HG03565 (cell line): ENCODE measurements around the gene SLC6A4.
"Not testable (repeated sequence)": the region's sequence is repeated elsewhere in the genome, so short reads cannot be mapped to it uniquely, and the experiment has no call there.

ENCODE experiments used
- ATAC-seq: cut with Tn5 transposase; IDR thresholded peaks from one replicate; pipeline ENCODE4 v1.9.1; 2021; ENCODE audit warnings: mild to moderate bottlenecking, moderate library complexity; ENCODE audit not compliant: unreplicated experiment

The SLC6A4 gene

DNA sequence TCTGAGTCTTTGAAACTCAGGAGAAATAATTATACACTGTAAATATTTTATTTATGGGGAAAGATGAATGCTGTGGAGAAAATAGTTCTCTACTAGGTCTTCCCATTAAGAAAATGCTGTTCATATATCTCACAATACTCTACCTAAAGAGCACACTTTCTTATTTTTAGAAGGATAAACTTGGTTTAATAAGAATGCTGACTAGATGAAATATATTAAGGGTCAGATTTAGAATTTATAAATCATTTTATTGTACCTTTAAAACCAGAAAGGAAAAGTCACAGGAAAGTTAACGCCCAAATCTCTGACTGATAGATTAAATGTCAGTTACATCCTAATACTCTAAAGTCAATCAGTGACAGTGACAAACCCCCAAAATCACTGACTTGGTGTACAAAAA lies 48.7 kb downstream of the SLC6A4 start:
- ATAC-seq: no peak

- no peak for ATAC-seq
These were observed 58.6 kb downstream of the SLC6A4 start for GRCh38 chr17:30176855-30177254.

DNA sequence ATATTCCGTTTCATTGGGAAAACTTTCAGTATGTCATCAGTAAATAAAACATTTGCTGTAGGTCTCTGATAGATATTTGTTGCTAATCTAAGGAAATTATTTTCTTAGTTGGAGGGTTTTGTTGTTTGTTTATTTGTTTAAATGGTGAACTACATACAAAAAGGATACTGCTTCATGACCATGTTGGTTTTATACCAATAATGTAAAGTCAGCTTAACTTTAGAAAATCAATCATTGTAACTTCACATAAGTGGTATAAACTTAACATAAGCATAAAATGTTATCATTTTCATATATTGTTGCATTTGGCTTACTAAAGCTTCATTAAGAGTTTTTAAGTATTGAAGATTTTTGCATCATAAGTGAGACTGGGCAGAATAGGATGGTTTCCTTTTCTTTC lies 60.9 kb downstream of the SLC6A4 start:
- no peak for ATAC-seq

DNA sequence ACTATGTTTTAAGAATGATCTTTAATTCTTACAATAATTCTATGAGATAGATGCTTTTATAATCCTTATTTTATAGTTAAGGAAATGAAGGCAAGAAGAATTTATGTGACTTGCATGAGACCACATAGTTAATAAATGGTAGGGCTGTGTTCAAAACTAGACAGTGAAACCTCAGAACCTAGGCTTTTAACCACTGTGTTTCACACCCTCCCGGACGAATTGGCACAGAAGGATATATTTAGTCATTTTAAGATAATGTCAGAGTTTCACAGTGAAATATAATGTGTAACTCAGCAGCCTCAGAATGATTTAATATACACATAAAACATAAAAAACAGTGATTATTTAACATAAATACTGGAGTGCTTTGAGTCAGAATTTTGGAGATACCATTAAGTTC lies 61.8 kb downstream of the SLC6A4 start:
- ATAC-seq: peak; percentile 82

- no peak for ATAC-seq
These were observed 62.9 kb downstream of the SLC6A4 start for GRCh38 chr17:30172560-30172959.

- ATAC-seq: no peak
These were observed 65.0 kb downstream of the SLC6A4 start for GRCh38 chr17:30170415-30170987.

- ATAC-seq: no peak
These were observed 69.5 kb downstream of the SLC6A4 start for GRCh38 chr17:30165960-30166359.

GRCh38 chr17:30165147-30165546 lies 70.3 kb downstream of the SLC6A4 start:
- ATAC-seq: no peak

DNA sequence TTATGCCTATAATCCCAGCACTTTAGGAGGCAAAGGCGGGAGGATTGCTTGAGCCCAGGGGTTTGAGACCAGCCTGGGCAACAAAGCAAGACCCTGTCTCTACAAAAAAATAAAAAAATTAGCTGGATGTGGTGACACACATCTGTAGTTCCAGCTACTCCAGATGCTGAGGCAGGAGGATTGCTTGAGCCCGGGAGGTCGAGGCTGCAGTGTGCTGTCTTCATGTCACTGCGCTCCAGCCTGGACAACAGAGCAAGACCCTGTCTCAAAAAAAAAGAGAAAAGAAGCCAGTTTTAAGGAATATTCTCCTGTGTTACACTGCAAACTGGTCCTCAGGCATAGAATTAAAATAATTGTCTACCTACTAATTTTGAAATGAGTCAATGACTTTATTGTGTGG lies 71.0 kb downstream of the SLC6A4 start:
- ATAC-seq: no peak

- ATAC-seq: no peak
These were observed 73.9 kb downstream of the SLC6A4 start for GRCh38 chr17:30161601-30162000.

DNA sequence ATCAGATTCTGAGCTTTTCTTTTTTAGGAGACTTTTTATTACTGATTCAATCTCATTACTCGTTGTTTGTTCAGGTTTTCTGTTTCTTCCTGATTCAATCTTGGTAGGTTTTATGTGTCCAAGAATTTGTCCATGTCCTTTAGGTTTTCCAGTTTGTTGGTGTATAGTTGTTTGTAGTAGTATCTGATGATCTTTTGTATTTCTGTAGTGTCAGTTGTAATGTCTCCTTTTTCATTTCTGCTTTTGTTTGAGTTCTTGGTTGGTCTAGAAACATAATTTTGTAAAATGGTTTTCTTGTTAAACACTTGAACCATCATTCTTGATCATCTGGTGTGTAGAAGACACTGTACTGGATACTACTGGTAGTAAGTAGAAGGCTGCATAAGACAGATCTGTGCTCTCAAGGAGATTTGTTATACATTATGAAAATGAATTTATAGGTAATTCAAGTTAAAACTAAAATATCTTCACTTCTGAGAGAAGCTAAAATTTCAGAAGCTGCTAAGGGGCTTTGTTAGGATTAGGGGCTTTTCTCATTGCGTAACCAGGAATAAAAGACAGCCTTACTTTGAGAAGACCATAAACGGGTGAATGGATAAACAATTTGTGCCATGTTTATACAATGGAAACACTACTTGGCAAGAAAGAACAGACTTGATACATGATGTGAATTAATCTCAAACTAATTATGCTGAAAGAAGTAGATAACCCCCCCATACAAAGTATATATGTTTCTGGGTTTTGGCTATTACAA lies 74.9 kb downstream of the SLC6A4 start:
- ATAC-seq: no peak

DNA sequence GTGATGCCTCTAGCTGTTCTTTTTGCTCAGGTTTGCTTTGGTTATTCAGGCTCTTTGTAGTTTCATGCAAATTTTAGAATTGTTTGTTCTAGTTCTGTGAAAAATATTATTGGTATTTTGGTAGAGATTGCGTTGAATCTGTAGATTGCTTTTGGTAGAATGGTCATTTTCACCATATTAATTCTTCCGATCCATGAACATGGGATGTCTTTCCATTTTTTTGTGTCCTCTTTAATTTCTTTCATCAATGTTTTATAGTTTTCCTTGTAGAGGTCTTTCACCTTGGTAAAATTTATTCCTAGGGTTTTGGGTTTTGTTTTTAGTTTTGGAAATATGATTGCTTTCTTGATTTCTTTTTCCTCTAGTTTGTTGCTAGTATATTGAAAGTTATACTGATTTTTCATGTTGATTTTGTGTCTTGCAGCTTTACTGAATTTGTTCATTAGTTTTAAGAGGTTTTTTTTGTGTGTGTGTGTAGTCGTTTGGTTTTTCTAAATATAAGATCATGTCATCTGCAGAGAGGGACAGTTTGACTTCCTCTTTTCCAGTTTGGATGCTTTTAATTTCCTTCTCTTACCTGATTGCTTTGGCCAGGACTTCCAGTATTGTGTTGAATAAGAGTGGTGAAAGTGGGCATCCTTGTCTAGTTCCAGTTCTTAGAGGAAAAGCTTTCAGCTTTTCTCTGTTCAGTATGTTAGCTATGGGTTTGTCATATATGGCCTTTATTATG lies 76.4 kb downstream of the SLC6A4 start:
- ATAC-seq: no peak

DNA sequence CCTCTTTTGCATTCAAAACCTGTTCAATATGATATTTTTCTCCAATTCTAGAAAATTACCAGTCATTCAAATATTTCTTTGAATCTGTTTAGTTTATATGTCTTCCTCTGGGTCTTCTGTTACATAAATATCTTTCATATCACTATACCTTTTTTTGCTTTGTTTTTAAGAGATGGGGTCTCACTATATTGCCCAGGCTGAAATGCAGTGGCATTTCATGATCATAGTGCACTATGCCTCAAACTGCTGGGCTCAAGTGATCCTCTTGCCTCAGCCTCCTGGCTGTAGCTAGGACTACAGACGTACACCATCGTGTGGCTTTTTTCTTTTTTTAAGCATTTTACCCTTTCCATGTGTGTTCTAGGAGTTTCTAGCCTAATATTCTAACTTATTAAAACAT lies 80.1 kb downstream of the SLC6A4 start:
- ATAC-seq: no peak

DNA sequence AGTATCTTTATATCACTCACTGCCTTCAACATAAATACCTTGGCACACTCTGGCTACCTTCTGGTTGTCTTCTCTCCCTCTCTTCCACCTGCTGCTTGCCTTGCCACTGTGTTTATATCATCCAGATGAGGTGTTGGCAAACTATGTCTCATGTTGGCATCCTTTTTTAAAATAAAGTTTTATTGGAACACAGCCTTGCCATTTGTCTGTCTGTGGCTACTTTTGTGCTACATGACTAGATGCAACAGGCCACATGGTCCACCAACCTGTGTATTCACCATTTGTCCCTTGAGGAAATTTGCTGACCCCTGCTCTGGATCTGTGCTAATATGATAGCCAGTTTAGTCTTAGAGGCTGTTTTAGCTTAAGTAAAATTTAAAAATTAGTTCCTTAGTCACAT lies 82.0 kb downstream of the SLC6A4 start:
- ATAC-seq: no peak

DNA sequence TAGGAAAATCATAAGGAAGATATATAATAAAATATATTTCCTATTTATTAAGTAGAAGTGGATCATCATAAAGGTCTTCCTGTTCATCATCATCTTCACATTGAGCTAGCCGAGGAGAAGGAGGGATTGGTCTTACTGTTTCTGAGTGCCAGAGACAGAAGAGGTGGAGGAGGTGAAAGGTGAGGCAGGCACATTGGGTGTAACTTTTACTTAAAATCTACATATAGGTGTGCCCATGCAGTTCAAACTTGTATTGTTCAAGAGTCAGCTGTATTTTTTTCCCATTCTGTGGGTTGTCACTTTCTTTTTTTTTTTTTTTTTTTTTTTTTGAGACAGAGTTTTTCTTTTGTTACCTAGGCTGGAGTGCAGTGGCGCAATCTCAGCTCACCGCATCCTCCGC lies 84.0 kb downstream of the SLC6A4 start:
- ATAC-seq: no peak

DNA sequence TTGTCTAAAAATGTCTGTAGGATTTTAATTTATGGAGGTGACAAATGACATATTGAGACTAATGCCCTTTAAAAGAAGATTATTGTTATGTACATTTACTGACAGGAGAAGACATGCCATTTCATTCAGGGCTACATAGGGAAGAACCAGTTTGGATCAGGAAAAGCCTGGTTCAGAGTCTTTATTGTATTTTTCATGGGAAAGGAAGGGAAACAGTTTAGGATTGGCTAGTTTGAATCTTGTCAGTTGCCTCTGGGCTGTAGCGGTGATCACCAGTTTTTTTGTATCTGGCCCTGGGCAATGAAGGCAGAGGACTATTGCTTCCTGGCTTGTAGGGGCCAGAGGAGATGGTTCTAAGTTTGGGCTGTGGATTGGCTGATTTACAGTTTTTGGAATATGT lies 87.1 kb downstream of the SLC6A4 start:
- ATAC-seq: no peak

DNA sequence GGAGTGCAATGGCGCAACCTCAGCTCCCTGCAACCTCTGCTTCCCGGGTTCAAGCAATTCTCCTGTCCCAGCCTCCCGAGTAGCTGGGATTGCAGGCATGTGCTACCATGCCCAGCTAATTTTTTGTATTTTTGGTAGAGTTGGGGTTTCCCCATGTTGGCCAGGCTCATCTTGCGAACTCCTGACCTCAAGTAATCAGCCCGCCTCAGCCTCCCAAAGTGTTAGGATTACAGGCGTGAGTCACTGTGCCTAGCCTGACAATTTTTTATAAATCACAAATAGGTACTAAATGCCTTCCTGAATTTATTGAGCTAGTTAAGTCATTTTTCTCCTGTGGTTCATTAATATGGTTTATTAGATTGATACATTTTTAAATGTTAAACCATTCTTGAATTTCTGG lies 87.6 kb downstream of the SLC6A4 start:
- not testable (repeated sequence) for ATAC-seq
